ENCODE data around the gene LRFN2. TPM values are rescaled to one million over a fixed set of nuclear protein-coding genes. Genes with fewer than 3 reads are reported as not detected.

Gene LRFN2
- total and polyA plus RNA-seq, 5 donors from 2014 or later: not detected

DNA sequence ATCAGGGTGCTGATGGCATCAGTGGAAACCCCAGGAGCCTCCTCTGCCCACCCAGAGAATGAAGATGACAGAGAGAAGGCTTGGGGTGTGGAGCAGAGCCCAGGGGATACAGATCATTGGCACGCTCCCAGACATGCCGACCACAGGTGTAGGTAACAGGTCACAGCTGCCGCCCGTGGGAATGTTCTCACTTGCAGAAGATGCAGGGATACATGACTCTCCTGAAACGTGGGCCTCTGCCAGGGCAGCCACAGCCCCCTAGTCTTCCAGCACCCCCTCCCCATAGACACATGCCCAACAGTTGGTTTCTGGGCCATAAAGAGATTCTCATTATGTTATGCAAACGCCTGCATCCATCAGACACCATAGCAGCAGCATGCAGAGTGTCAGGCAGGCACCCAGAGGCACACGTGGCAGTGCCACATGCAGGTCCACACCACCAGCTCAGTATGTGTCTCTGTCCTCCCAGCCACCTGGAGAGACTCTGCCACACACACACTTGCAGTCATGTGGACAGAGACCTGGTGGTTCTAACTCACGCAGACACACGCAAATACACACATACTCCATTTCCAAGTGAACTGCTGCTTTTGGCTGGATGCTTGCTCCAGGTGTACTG, 45.5 kb downstream of the LRFN2 start:
- no peaks in the 10 kb centered on the region for H3K27me3 Mint-ChIP-seq
- Histone ChIP-seq H3K36me3 (ENCODE audit: control insufficient read depth, insufficient read depth, low read length) (no peaks in the 10 kb centered on the region), H3K27me3 (ENCODE audit: control insufficient read depth, insufficient read depth, low read length) (no peaks in the 10 kb centered on the region), H3K4me1 (ENCODE audit: control insufficient read depth, insufficient read depth, low read length, poor library complexity, severe bottlenecking) (no peaks in the 10 kb centered on the region), H3K27ac (ENCODE audit: insufficient read depth, low read length, poor library complexity, severe bottlenecking) (no peak overlapping the region), H3K4me3 (ENCODE audit: low read depth, low read length) (no peak overlapping the region), H3K9me3 (ENCODE audit: control insufficient read depth in 2 of 2, low read length in 2 of 2) (no peaks in the 10 kb centered on the region)
- H3K36me3 Mint-ChIP-seq: no peaks in the 10 kb centered on the region
- H3K27ac Mint-ChIP-seq: no peak overlapping the region
- ATAC-seq (ENCODE audit: low read depth in 2 of 2) (no peak), DNase-seq (no peak)
- H3K9me3 Mint-ChIP-seq: no peaks in the 10 kb centered on the region
- H3K4me3 Mint-ChIP-seq: no peak overlapping the region
- no peaks in the 10 kb centered on the region for H3K4me1 Mint-ChIP-seq

DNA sequence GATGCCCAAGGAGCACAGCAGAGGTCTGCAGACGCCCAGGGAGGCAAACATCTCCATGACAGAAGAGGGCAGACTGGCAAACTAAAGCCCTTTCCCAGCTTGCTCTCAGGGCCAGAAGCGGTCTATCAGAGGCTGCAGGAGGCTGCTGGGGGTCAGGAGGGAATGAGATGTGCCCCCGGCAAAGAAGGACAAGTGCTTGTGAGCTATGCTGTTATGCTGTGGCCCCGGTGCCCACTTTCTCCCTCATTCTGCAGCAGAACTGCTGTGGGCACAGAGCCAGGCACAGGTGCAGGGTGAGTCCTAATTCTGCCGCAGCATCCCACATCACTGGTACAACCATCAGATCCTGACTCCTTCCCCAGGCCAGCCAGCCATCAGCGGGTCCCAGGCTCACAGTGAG, 46.4 kb downstream of the LRFN2 start:
- no peaks in the 10 kb centered on the region for H3K9me3 Mint-ChIP-seq
- no peak overlapping the region for H3K27ac Mint-ChIP-seq

DNA sequence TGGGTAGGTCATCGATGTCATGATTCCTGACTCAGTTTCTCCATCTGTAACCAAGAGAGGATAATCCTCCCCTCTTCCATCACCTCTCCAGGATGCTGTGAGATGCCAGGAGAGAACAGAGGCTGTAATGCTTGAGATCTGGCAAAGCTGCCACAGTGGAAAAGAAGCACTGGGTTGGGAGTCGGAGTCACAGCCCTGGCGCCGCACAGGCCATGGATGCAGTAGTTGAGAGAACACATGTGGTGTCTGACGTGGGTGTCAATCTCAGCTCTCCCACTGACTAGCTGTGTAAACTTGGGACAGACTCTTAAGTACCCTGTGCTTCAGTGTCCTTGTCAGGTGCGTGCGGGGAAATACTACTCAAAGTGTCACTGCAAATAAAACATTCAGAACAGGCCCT, 47.3 kb downstream of the LRFN2 start:
- no peaks in the 10 kb centered on the region for H3K27me3 ChIP-seq (ENCODE audit: control insufficient read depth, insufficient read depth, low read length)
- Mint-ChIP-seq H3K27me3 (no peaks in the 10 kb centered on the region), H3K36me3 (no peaks in the 10 kb centered on the region), H3K27ac (no peak overlapping the region), H3K4me3 (no peak overlapping the region), H3K9me3 (no peaks in the 10 kb centered on the region), H3K4me1 (no peaks in the 10 kb centered on the region)
- no peaks in the 10 kb centered on the region for H3K4me1 ChIP-seq (ENCODE audit: control insufficient read depth, insufficient read depth, low read length, poor library complexity, severe bottlenecking)
- H3K36me3 ChIP-seq (ENCODE audit: control insufficient read depth, insufficient read depth, low read length): no peaks in the 10 kb centered on the region
- ATAC-seq (ENCODE audit: low read depth in 2 of 2) (no peak), DNase-seq (no peak)
- no peaks in the 10 kb centered on the region for H3K9me3 ChIP-seq (ENCODE audit: control insufficient read depth in 2 of 2, low read length in 2 of 2)
- no peak overlapping the region for H3K4me3 ChIP-seq (ENCODE audit: low read depth, low read length)
- H3K27ac ChIP-seq (ENCODE audit: insufficient read depth, low read length, poor library complexity, severe bottlenecking): no peak overlapping the region

More for the DNA sequence above, 46.4 kb downstream of the LRFN2 start:
- H3K4me1 ChIP-seq (ENCODE audit: control insufficient read depth, insufficient read depth, low read length, poor library complexity, severe bottlenecking): no peaks in the 10 kb centered on the region
- no peaks in the 10 kb centered on the region for H3K27me3 Mint-ChIP-seq
- ATAC-seq (ENCODE audit: low read depth in 2 of 2): no peak
- no peak overlapping the region for H3K27ac ChIP-seq (ENCODE audit: insufficient read depth, low read length, poor library complexity, severe bottlenecking)
- no peak overlapping the region for H3K4me3 ChIP-seq (ENCODE audit: low read depth, low read length)
- H3K36me3 Mint-ChIP-seq: no peaks in the 10 kb centered on the region
- H3K27me3 ChIP-seq (ENCODE audit: control insufficient read depth, insufficient read depth, low read length): no peaks in the 10 kb centered on the region
- no peak for DNase-seq
- H3K4me3 Mint-ChIP-seq: no peak overlapping the region
- no peaks in the 10 kb centered on the region for H3K4me1 Mint-ChIP-seq
- no peaks in the 10 kb centered on the region for H3K9me3 ChIP-seq (ENCODE audit: control insufficient read depth in 2 of 2, low read length in 2 of 2)
- H3K36me3 ChIP-seq (ENCODE audit: control insufficient read depth, insufficient read depth, low read length): no peaks in the 10 kb centered on the region

DNA sequence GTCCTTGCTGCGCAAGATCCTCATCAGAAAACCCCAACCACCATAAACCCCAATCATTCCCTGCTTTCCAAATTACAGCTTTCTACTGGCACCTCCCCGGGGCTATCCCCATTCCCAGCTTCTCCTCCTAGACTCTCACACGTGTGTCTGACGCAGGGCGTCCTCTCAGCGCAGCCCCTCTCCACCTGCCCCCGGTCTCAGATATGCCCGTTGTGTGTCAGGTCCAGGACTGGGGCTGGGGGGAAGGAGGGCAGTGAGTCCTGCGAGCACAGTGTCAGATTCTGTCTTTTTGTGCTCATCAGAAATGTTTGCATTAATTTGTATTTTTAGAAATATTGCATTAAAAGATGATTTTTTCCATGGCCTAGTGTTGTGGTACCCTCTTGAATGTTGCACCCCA, 48.6 kb downstream of the LRFN2 start:
- DNase-seq (no peak), ATAC-seq (ENCODE audit: low read depth in 2 of 2) (no peak)
- Mint-ChIP-seq H3K4me3 (no peak overlapping the region), H3K27ac (no peak overlapping the region), H3K36me3 (no peaks in the 10 kb centered on the region), H3K9me3 (no peaks in the 10 kb centered on the region), H3K27me3 (no peaks in the 10 kb centered on the region), H3K4me1 (no peaks in the 10 kb centered on the region)
- no peaks in the 10 kb centered on the region for H3K27me3 ChIP-seq (ENCODE audit: control insufficient read depth, insufficient read depth, low read length)
- no peaks in the 10 kb centered on the region for H3K9me3 ChIP-seq (ENCODE audit: control insufficient read depth in 2 of 2, low read length in 2 of 2)
- H3K4me1 ChIP-seq (ENCODE audit: control insufficient read depth, insufficient read depth, low read length, poor library complexity, severe bottlenecking): no peaks in the 10 kb centered on the region
- no peak overlapping the region for H3K4me3 ChIP-seq (ENCODE audit: low read depth, low read length)
- no peaks in the 10 kb centered on the region for H3K36me3 ChIP-seq (ENCODE audit: control insufficient read depth, insufficient read depth, low read length)
- H3K27ac ChIP-seq (ENCODE audit: insufficient read depth, low read length, poor library complexity, severe bottlenecking): no peak overlapping the region

DNA sequence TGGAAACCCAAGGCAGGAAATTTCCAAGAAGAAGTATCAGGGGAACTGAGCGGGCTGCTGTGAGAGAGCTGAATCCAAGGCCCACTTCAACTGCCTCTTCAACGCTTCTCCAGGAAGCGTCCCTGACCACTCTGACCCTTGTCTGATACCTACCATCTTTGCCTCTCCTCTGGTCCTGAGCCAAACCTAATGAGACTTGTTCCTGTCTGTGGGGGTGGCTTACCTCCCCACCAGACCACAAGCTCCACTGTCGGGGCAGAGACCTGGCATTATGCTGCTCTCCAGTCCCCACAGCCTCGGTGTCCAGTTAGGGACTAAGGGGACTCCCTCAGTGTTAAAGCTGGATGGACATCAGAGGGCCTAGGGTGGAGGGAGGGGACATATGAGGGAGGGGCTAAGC, 49.7 kb downstream of the LRFN2 start:
- Mint-ChIP-seq H3K36me3 (no peaks in the 10 kb centered on the region), H3K27ac (no peak overlapping the region)
- no peak overlapping the region for H3K27ac ChIP-seq (ENCODE audit: insufficient read depth, low read length, poor library complexity, severe bottlenecking)

DNA sequence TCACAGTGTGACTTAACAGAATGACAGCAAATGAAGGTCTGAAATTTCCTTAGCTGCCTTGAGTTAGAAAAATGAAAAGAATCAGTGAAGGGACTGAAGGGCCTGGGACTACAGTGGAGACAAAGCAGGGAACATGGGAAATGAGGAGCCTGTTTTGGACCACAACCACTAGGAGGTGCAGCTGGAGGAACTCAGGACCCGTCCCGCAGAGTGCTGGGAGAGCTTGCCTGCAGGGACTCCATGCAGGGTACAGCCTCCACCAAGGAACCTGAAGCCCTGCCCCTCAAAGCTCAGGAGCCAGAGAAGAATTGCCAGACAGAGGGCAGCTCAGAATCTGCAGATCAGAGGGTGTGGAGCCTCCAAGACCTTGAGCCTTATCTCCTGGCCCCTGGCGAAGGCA, 50.7 kb downstream of the LRFN2 start:
- Mint-ChIP-seq H3K27ac (no peak overlapping the region), H3K9me3 (no peaks in the 10 kb centered on the region), H3K36me3 (no peaks in the 10 kb centered on the region), H3K4me3 (no peak overlapping the region), H3K27me3 (no peaks in the 10 kb centered on the region), H3K4me1 (no peaks in the 10 kb centered on the region)
- Histone ChIP-seq H3K4me1 (ENCODE audit: control insufficient read depth, insufficient read depth, low read length, poor library complexity, severe bottlenecking) (no peaks in the 10 kb centered on the region), H3K9me3 (ENCODE audit: control insufficient read depth in 2 of 2, low read length in 2 of 2) (no peaks in the 10 kb centered on the region), H3K4me3 (ENCODE audit: low read depth, low read length) (no peak overlapping the region), H3K36me3 (ENCODE audit: control insufficient read depth, insufficient read depth, low read length) (no peaks in the 10 kb centered on the region), H3K27me3 (ENCODE audit: control insufficient read depth, insufficient read depth, low read length) (no peaks in the 10 kb centered on the region), H3K27ac (ENCODE audit: insufficient read depth, low read length, poor library complexity, severe bottlenecking) (no peak overlapping the region)
- DNase-seq (no peak), ATAC-seq (ENCODE audit: low read depth in 2 of 2) (no peak)

More for the DNA sequence above, 49.7 kb downstream of the LRFN2 start:
- H3K4me3 Mint-ChIP-seq: no peak overlapping the region
- H3K4me1 Mint-ChIP-seq: no peaks in the 10 kb centered on the region
- Histone ChIP-seq H3K4me3 (ENCODE audit: low read depth, low read length) (no peak overlapping the region), H3K36me3 (ENCODE audit: control insufficient read depth, insufficient read depth, low read length) (no peaks in the 10 kb centered on the region), H3K4me1 (ENCODE audit: control insufficient read depth, insufficient read depth, low read length, poor library complexity, severe bottlenecking) (no peaks in the 10 kb centered on the region), H3K9me3 (ENCODE audit: control insufficient read depth in 2 of 2, low read length in 2 of 2) (no peaks in the 10 kb centered on the region), H3K27me3 (ENCODE audit: control insufficient read depth, insufficient read depth, low read length) (no peaks in the 10 kb centered on the region)
- no peaks in the 10 kb centered on the region for H3K9me3 Mint-ChIP-seq
- no peak for DNase-seq
- H3K27me3 Mint-ChIP-seq: no peaks in the 10 kb centered on the region
- no peak for ATAC-seq (ENCODE audit: low read depth in 2 of 2)

DNA sequence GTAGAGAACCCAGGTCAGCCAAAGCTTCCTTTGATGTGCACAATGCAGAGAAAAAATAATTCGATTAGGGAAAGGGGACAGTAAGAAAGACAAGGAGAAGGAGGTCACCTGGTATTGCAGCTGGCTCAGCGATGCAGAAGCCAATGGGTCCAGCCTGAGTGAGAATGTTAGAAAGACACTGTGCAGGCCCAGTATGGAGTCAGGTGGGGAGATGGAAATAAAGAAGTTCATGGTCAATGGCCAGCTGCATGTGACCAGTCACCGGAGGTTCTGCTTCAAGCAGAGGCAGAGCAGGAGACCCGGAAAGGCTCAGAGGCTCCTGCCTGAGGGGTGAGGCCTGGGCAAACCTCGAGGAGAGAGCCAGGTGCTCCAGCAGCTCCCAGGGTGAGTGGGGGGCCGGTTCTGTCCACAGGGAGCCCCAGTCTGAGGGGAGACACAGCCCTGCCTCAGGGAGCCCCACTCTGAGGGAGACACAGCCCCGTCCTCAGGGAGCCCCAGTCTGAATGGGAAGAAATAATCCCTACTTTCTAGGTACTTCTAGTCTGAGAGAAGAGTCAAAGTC, 51.3 kb downstream of the LRFN2 start:
- Histone ChIP-seq H3K27ac (ENCODE audit: insufficient read depth, low read length, poor library complexity, severe bottlenecking) (no peak overlapping the region), H3K4me1 (ENCODE audit: control insufficient read depth, insufficient read depth, low read length, poor library complexity, severe bottlenecking) (no peaks in the 10 kb centered on the region), H3K4me3 (ENCODE audit: low read depth, low read length) (no peak overlapping the region), H3K9me3 (ENCODE audit: control insufficient read depth in 2 of 2, low read length in 2 of 2) (no peaks in the 10 kb centered on the region), H3K36me3 (ENCODE audit: control insufficient read depth, insufficient read depth, low read length) (no peaks in the 10 kb centered on the region), H3K27me3 (ENCODE audit: control insufficient read depth, insufficient read depth, low read length) (no peaks in the 10 kb centered on the region)
- Mint-ChIP-seq H3K36me3 (no peaks in the 10 kb centered on the region), H3K27me3 (no peaks in the 10 kb centered on the region), H3K4me3 (no peak overlapping the region), H3K4me1 (no peaks in the 10 kb centered on the region), H3K27ac (no peak overlapping the region), H3K9me3 (no peaks in the 10 kb centered on the region)
- DNase-seq (no peak), ATAC-seq (ENCODE audit: low read depth in 2 of 2) (no peak)

DNA sequence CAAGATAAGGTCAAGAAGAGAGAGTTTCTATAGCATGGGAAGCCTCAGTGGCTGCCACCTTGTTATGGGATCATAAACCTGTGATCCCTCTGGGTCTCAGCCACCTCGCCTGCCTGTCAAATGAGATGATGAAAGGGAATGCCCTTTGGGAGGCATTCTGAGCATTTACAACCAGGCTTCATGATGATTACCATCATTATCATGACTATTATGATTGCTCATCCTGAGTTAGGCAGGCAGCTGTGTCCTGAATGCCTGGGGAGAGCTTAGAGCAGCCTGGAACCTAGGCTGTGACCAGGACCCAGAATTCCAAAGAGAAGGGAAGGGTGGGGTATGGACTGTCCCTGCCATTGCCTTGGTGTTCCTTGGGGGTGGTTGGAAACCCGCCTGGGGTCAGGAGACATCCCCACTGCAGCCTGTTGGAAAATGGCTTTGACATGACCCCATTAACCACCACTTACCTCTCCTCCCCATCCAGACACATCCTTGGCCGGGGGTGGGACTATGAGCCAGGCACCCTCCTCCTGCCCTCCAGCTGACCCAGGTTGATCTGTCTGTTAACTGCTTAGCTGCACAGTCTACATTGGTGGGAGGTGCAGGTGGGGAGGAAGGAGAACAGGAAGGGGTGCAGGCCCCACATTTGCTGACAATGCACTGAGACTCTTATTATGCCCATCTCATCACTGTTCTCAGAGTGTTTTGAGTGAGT, 51.9 kb downstream of the LRFN2 start:
- H3K4me3 ChIP-seq (ENCODE audit: low read depth, low read length): no peak overlapping the region
- DNase-seq (no peak), ATAC-seq (ENCODE audit: low read depth in 2 of 2) (no peak)
- H3K36me3 Mint-ChIP-seq: no peaks in the 10 kb centered on the region
- no peak overlapping the region for H3K27ac ChIP-seq (ENCODE audit: insufficient read depth, low read length, poor library complexity, severe bottlenecking)
- no peaks in the 10 kb centered on the region for H3K4me1 Mint-ChIP-seq
- no peaks in the 10 kb centered on the region for H3K27me3 Mint-ChIP-seq
- no peak overlapping the region for H3K4me3 Mint-ChIP-seq
- no peaks in the 10 kb centered on the region for H3K9me3 ChIP-seq (ENCODE audit: control insufficient read depth in 2 of 2, low read length in 2 of 2)
- no peaks in the 10 kb centered on the region for H3K36me3 ChIP-seq (ENCODE audit: control insufficient read depth, insufficient read depth, low read length)
- H3K27ac Mint-ChIP-seq: no peak overlapping the region
- H3K4me1 ChIP-seq (ENCODE audit: control insufficient read depth, insufficient read depth, low read length, poor library complexity, severe bottlenecking): no peaks in the 10 kb centered on the region
- H3K9me3 Mint-ChIP-seq: no peaks in the 10 kb centered on the region
- no peaks in the 10 kb centered on the region for H3K27me3 ChIP-seq (ENCODE audit: control insufficient read depth, insufficient read depth, low read length)
